HepG2 (cell line): Measurements from ENCODE around the gene GFPT1.

Source experiments
- ARID4A ChIP-seq: sonication (generic); formaldehyde crosslinking; IDR thresholded peaks from 2 replicates; pipeline ENCODE4 v1.5.0; 2020; ENCODE audit warnings: mild to moderate bottlenecking, missing genetic modification reagents, borderline replicate concordance
- CTCF ChIP-seq: sonication (generic); formaldehyde crosslinking; IDR thresholded peaks from 2 replicates; pipeline ENCODE4 v1.5.0; 2020; ENCODE audit warnings: mild to moderate bottlenecking, missing genetic modification reagents, moderate library complexity
- GATA4 ChIP-seq: sonication (generic); IDR thresholded peaks from 2 replicates; pipeline ENCODE4 v1.6.1; 2016; ENCODE audit warnings: antibody characterized with exemption, low read depth, borderline replicate concordance
- HNRNPUL1 ChIP-seq: fragments of 200-400 bp; formaldehyde crosslinking; IDR thresholded peaks from 2 replicates; pipeline ENCODE4 v1.6.1; 2017; ENCODE audit warnings: low read depth, mild to moderate bottlenecking, low read length, moderate library complexity
- KAT7 ChIP-seq: IDR thresholded peaks from 2 replicates; pipeline ENCODE4 v1.6.1; 2018; ENCODE audit warnings: borderline replicate concordance, missing compliant biosample characterization
- MAZ ChIP-seq, 2 experiments: sonication (generic) in 1 of 2; formaldehyde crosslinking in 1 of 2; IDR thresholded peaks; 2 replicates each; pipeline versions ENCODE4 v1.5.0 to v1.6.1; 2012 to 2020; ENCODE audit warnings: low read depth in 2 of 2, mild to moderate bottlenecking in 2 of 2, borderline replicate concordance in 1 of 2, improper control_type of control experiment in 1 of 2, low read length in 1 of 2, missing genetic modification reagents in 1 of 2, moderate library complexity in 1 of 2
- NFE2L2 ChIP-seq: fragments of 150-350 bp; IDR thresholded peaks from 2 replicates; pipeline ENCODE4 v1.6.1; 2014; ENCODE audit warnings: low read length
- NKX3-1 ChIP-seq: sonication (generic); formaldehyde crosslinking; IDR thresholded peaks from 2 replicates; pipeline ENCODE4 v1.5.0; 2020; ENCODE audit warnings: missing genetic modification reagents
- PHF8 ChIP-seq: sonication (generic); formaldehyde crosslinking; IDR thresholded peaks from 2 replicates; pipeline ENCODE4 v1.5.0; 2020; ENCODE audit warnings: missing genetic modification reagents
- SUZ12 ChIP-seq: fragments of 150-350 bp; IDR thresholded peaks from 2 replicates; pipeline ENCODE4 v1.6.1; 2014; ENCODE audit warnings: low read depth, low read length
- TEAD2 ChIP-seq: sonication (generic); formaldehyde crosslinking; IDR thresholded peaks from 2 replicates; pipeline ENCODE4 v1.9.0; 2021; ENCODE audit warnings: missing genetic modification reagents
- TFE3 ChIP-seq: IDR thresholded peaks from 2 replicates; pipeline ENCODE4 v1.6.1; 2016
- ZNF543 ChIP-seq: sonication (generic); formaldehyde crosslinking; IDR thresholded peaks from 2 replicates; pipeline ENCODE4 v1.4.0; 2020; ENCODE audit warnings: mild to moderate bottlenecking, missing genetic modification reagents

DNA sequence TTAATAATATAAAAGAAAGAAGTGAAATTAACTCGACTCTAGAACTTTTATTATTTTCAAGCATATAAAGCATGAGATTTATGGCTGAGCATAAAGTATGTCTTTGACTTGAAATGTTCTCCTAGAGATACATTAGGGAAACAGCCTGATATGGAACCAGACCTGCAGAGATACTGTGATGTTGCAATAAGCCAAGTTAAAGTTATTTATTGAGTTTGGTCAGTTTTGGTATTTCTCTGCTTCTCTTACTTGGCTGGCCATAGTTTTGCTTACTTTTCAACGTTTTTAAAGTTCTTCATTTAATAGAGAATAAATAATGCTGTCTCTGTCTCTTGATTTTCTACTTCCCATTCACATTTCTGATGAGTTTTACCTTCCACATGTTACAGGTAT is 76.0 kb downstream of the GFPT1 start:
- TF ChIP-seq SUZ12 (no peak), TFE3 (CRISPR knock-in tag) (no peak), PHF8 (CRISPR knock-in tag) (no peak), GATA4 (no peak), ZNF543 (CRISPR knock-in tag) (no peak), ARID4A (CRISPR knock-in tag) (no peak), CTCF (CRISPR knock-in tag) (no peak), HNRNPUL1 (no peak), TEAD2 (CRISPR knock-in tag) (no peak), NKX3-1 (CRISPR knock-in tag) (no peak), KAT7 (CRISPR knock-in tag) (no peak), MAZ (IDR thresholded peaks at IDR 0.05; ENCODE audit: borderline replicate concordance, low read depth, low read length) (no peak), MAZ (CRISPR knock-in tag; IDR thresholded peaks at IDR 0.05; ENCODE audit: low read depth) (no peak), NFE2L2 (no peak)
